Measurements from ENCODE around the gene AKR7A2.

- TF ChIP-seq CTCF (IDR thresholded peaks at IDR 0.05; ENCODE audit: insufficient read depth, low read length, poor library complexity, severe bottlenecking) = no peak
- TF ChIP-seq EZH2phosphoT487 (conservative IDR thresholded peaks at IDR 0.05; ENCODE audit: low read length) = no peak
Observed at GRCh38 chr1:19357299-19357986, 45.5 kb upstream of the AKR7A2 start.
